ENCODE results near the gene STK10.

The STK10 gene

GRCh38 chr5:172110260-172110815 lies 77.7 kb downstream of the STK10 start:
- no peak for DNase-seq (ENCODE audit: low read depth in 2 of 2)

- DNase-seq (ENCODE audit: low read depth in 2 of 2) = no peak
Measured at GRCh38 chr5:172109749-172110148, 78.3 kb downstream of the STK10 start.

GRCh38 chr5:172107571-172107970 lies 80.5 kb downstream of the STK10 start:
- DNase-seq (ENCODE audit: low read depth in 2 of 2) = no peak

- peak; percentile 43 to 49 for DNase-seq (ENCODE audit: low read depth in 2 of 2)
Measured at GRCh38 chr5:172106511-172107356, 81.3 kb downstream of the STK10 start.

GRCh38 chr5:172105811-172106210 lies 82.2 kb downstream of the STK10 start:
- DNase-seq (ENCODE audit: low read depth in 2 of 2) = no peak

- no peak for DNase-seq (ENCODE audit: low read depth in 2 of 2)
Measured at GRCh38 chr5:172104801-172105701, 83.0 kb downstream of the STK10 start.

GRCh38 chr5:172104021-172104420 lies 84.0 kb downstream of the STK10 start:
- DNase-seq (ENCODE audit: low read depth in 2 of 2) = no peak

- no peak for DNase-seq (ENCODE audit: low read depth in 2 of 2)
Measured at GRCh38 chr5:172102913-172103626, 85.0 kb downstream of the STK10 start.

GRCh38 chr5:172102218-172102870 lies 85.7 kb downstream of the STK10 start:
- no peak for DNase-seq (ENCODE audit: low read depth in 2 of 2)

GRCh38 chr5:172101547-172102217 lies 86.3 kb downstream of the STK10 start:
- DNase-seq (ENCODE audit: low read depth in 2 of 2) = no peak

- no peak for DNase-seq (ENCODE audit: low read depth in 2 of 2)
Measured at GRCh38 chr5:172098883-172099282, 89.1 kb downstream of the STK10 start.

GRCh38 chr5:172098046-172098445 lies 90.0 kb downstream of the STK10 start:
- DNase-seq (ENCODE audit: low read depth in 2 of 2) = no peak

- no peak for DNase-seq (ENCODE audit: low read depth in 2 of 2)
Measured at GRCh38 chr5:172097356-172097755, 90.7 kb downstream of the STK10 start.

GRCh38 chr5:172096207-172096940 lies 91.7 kb downstream of the STK10 start:
- no peak for DNase-seq (ENCODE audit: low read depth in 2 of 2)

- no peak for DNase-seq (ENCODE audit: low read depth in 2 of 2)
Measured at GRCh38 chr5:172095368-172096206, 92.4 kb downstream of the STK10 start.

- no peak for DNase-seq (ENCODE audit: low read depth in 2 of 2)
Measured at GRCh38 chr5:172093965-172094364, 94.1 kb downstream of the STK10 start.

GRCh38 chr5:172093559-172093958 lies 94.5 kb downstream of the STK10 start:
- DNase-seq (ENCODE audit: low read depth in 2 of 2) = no peak

GRCh38 chr5:172091956-172092732 lies 95.9 kb downstream of the STK10 start:
- DNase-seq (ENCODE audit: low read depth in 2 of 2) = no peak

All from stimulated activated CD8-positive, alpha-beta memory T cell treated with anti-CD3 and anti-CD28 coated beads, Interleukin-2, amount 100 ng/mL, for 1 hour (primary cell).